Kidney capillary endothelial cell (primary cell): ENCODE results near the gene CD34.
A peak's percentile ranks its signal among the peaks of the same experiment; 100 is the strongest.

Source experiments
- DNase-seq: peaks from one replicate; pipeline ENCODE4 v3.0.0-alpha.2; 2018; ENCODE audit warnings: low spot score

Gene CD34

DNA sequence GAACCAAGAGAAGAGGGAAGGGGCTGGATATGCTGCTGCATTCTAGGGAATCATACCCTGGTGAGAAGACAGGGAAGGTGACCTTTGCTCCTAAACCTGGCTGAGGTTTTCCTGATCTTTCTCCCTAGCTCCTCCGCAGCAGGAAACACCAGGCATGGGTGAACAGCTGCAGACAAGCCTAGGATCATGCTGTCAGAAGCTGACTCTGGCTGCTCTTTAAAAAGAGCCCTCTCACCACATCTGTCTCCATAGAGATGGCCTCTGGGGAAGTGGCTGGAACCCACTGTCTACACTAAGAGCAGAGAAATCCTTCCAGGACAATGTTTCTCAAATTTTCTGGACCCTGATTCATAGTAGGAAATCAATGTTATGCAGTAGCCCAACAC lies 57.6 kb downstream of the CD34 start:
- peak; percentile 74 for DNase-seq

DNA sequence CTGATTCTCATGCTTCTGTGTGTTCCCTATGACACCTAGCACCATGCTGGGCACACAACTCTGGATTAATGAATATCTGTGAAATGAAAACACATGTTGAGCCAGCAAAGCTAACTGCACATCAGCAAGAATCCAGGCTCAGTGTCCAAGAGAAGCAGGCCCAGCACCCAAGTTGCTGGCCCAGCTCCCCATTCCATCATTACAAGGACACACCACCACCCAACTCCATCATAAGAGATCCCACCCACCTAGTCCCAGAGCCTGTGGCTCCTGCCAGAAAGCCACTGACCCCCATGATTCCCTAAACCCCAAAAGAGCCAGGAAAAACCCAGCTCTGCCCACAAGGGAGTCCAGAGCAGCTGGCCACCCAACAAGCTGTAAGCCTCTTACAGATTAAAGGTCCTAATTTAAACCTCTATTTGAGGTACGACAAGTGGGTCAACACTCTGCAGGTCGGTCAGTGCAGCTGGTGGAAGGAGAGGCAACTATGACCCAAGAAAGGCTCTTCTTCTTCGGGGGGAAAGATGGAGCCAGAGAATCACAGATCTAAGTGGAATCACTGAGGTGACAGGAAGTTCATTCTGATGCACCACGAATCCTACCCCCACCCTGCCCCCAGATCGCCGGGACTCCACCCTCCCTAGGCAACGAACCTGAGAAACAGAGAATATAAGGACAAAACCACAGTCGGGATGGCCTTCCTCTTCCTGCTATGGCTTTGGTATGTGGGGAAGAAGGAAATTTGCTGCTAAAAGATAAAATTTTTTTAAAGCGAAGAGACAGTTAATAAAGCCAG lies 58.2 kb downstream of the CD34 start:
- DNase-seq = no peak

DNA sequence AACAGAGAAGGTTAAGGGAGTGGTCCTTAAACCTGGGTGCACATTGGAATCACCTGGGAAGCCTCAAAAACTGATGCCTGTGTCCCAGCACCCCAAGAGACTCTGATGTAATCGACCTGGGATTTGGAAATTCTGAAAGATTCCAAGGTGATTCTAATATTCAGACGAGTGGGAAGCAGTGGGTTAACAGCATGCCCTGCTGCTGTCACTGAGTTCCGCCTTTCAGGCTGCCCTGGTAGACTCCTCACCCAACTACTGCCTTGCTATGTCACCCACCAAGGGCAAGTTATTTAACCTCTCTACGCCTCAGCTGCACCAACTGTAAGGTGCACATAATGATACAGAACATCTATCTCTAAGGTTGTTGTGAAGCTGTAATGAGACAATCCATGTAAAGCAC lies 59.2 kb downstream of the CD34 start:
- DNase-seq = no peak

DNA sequence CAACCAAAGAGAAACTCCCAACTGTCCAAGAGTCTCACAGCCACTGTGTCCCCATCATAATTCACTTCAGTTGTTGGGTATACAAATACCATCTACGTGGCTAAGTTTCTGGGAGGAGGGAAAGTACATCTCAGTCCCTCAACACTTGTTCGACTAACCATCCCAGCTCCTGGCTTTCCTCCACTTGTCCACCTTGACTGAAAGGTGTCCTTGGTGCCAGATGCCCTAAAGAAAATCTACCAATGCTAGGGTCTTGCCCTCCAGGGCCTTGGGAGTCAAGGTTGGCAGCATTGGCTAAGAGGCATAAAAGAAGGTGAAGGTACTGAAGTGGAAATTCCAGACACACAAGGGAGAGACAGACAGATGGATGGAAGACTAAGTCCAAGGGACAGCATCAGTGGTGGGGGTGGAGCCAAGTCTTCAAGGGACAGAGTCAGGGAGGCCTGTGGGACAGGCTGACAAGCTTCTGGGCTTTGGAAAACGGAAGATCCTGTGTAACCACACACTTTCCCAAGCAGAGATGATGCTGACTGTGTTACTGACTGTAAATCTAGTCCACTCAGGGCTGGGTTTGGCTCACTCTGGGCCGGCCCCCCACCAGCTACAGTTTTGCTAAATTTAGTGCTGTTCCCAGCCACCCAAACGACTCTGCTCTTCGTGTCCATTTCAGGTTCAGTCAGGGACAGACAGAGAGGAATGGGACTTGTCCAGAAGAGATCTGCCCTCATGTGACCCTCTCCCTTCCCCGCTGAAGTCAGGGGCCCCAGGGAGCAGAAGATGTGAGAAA lies 60.1 kb downstream of the CD34 start:
- DNase-seq = no peak

DNA sequence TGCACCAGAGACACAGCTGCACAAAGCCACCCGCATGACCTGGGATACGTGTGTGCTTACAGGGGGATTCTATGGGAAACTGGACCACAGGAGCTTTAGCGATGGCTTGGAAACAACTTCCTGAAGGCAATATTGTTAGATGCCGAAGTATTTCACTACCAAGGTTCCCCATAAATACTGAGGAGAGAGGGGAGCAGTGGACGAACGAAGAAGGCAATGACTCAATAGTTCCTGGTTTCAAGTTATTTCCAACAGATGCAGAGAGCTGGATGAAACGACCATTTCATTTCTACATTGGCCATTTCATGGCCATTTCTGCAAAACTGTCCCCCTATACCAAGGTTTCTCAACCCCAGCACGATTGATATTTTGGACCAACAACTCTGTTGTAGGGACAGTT lies 61.3 kb downstream of the CD34 start:
- no peak for DNase-seq

DNA sequence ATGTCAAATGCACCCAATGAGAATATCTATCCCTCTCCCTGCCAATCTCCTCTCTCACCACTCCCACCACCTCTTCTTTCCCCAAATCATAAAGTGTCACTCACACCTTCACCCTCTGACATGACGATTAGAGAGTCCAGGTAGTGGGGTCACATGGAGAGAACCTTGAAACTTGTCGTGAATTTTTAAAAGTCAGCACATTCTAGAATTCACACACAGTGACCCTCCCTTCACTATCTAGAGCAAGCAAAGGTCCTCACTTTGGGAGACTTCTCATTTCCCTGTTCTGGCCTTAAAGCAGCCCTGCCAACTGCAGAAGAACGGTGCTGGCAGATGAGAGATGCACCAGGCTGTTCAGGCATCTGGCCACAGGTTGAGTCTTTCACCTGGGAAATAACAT lies 61.9 kb downstream of the CD34 start:
- DNase-seq = no peak

- peak; percentile 97 for DNase-seq
Measured at GRCh38 chr1:207848234-207848633, 62.7 kb downstream of the CD34 start.

GRCh38 chr1:207847116-207847515 lies 63.8 kb downstream of the CD34 start:
- DNase-seq = no peak

GRCh38 chr1:207845109-207845508 lies 65.8 kb downstream of the CD34 start:
- DNase-seq = no peak

- DNase-seq = no peak
Measured at GRCh38 chr1:207844371-207844770, 66.6 kb downstream of the CD34 start.

GRCh38 chr1:207842506-207842905 lies 68.4 kb downstream of the CD34 start:
- no peak for DNase-seq

GRCh38 chr1:207841901-207842300 lies 69.0 kb downstream of the CD34 start:
- no peak for DNase-seq

GRCh38 chr1:207841293-207841692 lies 69.6 kb downstream of the CD34 start:
- DNase-seq = no peak

DNA sequence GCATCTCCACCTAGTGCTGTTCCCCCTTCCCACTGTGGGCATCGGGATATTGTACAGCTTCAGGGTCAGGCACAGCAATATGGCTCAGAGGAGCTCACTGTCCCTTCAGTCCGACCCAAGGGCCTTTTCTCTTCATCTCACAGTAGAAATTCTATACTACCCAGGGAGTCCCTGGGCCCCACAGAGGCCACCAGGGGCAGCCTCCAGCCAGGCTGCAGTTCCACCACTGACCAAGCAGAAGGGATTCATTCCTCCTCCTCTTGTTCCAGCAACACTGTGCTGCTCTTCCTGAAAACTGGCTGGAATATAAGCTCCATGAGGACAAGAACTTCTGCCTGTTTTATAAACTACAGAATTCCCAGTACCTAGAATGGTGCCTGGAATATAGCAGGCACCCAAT lies 70.5 kb downstream of the CD34 start:
- DNase-seq = no peak

DNA sequence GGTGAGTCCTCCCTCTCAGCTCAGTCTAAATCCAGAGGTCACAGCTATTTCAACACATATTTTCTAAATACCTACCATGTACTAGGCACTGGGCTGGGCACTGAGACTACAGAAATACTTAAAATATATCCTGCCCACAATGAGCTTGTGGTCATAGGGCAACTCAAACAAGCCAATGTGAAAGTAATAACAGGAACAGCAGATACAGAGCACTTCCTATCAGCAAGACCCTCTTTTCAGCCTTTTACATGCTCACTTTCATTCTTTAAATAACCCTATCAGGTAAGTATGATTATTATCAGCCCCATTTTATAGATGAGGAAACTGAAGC lies 71.9 kb downstream of the CD34 start:
- no peak for DNase-seq

DNA sequence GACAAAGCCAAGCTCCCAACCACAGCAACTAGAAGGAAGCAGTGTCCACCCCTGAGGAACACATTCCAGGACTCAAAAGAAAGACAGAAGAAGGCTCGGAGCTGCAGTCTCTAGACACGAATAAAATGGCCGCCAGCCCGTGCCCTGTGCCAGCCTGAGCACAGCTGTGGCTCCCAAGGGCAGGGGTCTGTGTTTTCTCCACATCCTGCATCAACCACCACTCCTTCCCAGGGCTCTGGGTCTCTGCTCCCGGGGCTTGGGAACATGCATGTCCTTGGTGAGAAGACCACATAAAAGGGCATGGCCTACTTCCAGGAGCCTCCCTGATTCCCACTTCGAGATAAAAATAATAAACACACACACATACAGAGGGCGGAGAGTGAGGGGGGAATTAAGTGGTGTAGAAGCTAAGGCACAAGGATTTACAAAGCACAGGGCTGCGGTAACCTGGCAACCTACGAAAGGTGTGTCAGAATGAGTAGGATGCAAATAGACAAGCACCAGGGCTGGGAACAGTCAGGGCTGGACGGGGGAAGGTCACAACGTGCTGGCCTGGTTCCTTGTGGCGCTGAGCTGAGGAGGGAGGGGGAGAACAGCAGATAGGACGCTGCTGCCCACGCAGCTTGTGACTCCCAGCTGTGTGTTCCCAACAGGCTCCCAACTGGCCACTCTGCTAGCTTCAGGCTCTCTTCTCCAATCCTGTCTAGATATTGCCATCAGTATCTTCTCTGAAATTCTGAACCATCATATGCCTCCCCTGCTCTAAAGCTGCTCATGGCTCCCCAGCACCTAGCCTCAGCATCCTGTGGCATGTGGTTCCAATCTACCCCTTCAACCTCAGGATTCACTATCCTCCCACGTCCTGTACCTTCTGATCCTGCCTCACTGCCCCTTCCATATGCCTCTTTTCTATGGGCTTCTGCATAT lies 72.5 kb downstream of the CD34 start:
- no peak for DNase-seq

DNA sequence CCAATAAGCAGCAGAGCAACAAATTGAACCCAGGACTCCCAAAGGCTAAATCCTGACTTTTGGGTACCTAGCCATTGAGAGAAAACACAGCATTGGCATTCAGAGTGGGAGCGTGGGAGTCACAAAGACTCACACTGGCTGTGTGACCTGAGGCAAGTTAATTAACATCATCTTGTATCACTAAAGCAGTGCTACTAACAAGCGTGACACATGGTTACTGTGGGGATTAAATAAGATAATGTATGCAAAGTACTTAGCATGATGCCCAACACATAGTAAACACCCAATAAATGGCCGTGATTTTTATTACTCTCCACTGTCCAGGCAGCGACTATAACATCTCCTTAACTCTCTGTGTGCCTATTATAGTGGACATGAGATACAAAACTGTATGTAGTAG lies 73.3 kb downstream of the CD34 start:
- no peak for DNase-seq

- no peak for DNase-seq
Measured at GRCh38 chr1:207836591-207837347, 74.2 kb downstream of the CD34 start.

GRCh38 chr1:207835958-207836357 lies 75.0 kb downstream of the CD34 start:
- no peak for DNase-seq

GRCh38 chr1:207833956-207834660 lies 76.8 kb downstream of the CD34 start:
- no peak for DNase-seq

- no peak for DNase-seq
Measured at GRCh38 chr1:207833381-207833780, 77.5 kb downstream of the CD34 start.
